ENCODE results near the gene FAM78B.
A peak's percentile ranks its signal among the peaks of the same experiment; 100 is the strongest.

Gene FAM78B

DNA sequence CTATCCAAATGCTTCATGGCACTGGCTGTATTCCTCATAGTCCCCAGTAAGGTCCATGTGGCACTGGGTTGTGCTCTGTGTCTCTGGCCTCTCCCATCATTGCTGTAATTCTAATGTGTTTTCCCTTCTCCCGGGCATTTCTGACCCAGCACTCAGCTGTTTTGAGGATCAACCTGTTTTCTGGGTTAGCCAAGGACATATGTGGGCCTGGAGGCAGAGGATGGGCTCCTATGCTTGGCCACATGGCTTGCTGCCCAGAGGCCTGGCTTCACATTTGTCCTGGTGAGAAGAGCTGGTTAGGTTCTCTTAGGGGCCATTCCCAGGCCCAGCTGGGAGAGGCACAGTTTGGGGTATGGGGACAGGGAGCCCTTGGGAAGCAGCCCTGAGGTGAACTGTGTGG lies 103.1 kb downstream of the FAM78B start:
- DNase-seq, result no peak

DNA sequence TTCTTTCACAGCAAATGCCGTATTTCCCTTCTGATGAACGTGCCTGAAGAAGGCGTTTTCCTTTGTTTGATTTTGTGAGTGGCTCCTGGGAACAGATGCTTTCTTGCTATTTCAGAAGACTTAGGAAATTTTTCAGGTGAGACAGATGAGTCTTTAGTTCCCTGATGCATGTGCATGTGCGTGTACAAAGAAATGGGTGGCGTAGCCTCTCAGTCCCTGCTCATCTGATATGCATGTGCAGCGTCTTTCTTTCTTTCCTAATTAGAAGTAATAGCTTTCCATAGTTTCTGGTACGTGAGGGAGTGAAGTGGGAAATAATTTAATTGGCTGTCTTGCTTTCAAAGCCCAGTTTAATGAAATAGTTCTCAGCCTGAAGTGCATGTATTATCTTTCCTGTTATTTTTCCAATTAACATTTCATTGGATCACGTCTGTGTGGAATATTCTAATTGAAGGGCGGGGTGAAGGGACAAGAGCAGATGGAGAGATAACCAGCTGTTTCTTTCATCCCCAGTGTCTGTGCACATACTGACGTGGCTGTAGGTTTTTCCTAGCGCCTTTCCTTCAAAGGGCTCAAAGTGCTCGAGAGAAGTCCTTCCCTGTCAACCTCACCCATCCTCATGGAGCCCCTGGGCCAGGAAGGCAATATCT lies 104.3 kb downstream of the FAM78B start:
- DNase-seq, result no peak

DNA sequence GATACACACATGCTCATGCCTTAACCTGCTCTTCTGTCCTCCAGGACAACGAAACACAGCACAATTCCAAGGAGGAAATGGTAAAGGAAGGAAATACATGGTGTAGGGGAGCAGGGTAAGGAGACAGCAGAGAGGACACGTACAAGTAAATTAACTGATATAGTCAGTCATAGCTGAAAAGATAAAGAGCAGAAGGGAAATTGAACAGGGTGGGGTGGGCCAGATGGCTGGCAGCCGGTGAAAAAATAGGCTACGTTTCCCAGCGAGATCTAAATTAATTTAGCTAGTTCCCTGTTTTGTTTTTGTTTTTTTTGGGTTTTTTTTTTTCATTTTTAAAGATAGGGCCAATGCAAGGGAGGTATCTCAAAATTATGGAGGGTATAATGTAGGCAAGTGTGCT lies 109.2 kb downstream of the FAM78B start:
- no peak for DNase-seq

DNA sequence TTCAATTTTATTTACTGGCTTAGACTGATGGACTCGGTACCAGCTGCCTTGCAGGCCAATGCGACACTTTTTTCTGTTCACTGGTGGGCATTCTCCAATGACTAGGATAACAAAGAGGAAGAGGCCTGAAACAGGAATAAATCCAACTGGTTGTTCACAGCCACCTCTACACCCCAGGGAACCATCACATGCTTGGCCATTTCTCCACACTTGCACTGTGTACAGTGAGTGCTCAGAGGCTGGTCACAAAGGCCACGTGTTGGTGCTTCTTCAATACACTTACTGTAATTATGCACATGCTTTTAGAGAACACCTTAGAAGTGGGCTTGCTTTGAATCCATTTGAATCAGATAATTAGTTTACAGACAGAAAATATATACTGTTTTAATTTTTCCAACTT lies 113.4 kb downstream of the FAM78B start:
- DNase-seq, result no peak

DNA sequence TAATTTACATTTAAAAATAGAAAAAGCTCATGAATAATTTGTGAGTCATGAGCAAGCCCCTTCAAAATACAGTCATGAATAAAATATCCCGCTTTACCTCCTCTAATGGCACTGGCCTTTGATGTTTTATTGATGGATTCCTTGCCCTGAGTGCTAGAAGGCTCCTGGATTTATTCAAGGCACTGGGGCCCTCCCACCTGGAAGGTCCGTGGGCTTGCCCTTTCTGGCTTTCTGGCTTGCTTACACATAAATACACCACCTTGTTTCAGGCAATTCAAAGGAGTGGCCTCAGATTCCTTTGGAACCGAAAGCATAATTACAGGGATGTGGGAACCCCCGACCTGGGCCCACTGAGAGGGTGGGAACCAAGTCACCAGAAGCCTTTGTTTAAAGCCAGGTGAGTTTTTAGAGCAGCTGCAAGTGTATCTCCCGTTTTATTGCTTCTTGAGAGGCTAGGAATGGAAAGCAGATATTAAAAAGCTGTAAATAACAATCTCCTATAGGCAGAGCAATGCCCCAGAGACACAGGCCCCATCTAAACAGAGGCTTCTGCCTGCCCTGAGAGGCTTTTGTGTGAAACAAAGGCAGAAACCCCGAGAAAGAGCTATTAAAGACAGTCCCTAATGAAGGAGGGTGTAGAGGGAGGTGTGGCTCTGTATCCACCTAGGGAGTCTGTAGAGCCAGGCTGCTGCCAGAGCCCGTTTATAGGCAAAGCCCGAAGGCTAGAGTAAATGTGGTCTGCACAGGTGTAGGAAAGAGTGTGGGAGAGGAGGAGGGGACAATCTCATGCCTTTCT lies 126.4 kb downstream of the FAM78B start:
- DNase-seq, result no peak

DNA sequence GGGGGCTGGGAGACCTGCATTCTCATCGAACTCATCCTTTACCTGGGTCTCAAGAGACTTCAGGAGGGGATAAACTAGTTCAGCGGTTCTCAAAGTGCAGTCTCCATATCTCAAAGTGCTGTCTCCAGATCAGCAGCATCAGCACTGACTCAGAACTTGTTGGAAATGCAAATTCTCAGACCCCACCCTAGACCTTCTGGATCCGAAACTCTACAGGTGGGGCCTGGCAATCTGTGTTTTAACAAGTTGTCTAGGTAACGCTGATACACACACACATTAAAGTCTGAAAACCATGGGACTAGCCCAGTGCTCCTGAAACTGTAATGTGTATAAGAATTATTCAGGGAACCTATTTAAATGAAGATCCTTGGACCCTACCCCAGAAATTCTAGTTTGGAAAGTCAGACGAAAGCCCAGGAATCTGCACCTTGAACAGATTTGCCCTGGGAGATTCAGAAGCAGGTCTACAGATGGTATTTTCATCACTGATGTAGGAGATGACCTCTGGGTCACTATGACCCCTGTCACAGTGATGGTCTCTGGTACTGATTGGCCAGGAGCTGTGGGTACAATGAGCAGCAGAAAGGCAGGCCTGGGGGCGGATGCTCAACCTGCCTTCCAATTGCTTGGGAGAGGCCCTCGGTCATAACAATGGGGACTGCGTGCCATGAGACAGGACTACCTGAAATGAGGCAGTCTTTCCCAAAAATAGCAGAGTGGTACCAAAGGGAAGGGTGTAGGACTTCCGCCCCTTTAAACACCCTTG lies 127.2 kb downstream of the FAM78B start:
- no peak for DNase-seq

DNA sequence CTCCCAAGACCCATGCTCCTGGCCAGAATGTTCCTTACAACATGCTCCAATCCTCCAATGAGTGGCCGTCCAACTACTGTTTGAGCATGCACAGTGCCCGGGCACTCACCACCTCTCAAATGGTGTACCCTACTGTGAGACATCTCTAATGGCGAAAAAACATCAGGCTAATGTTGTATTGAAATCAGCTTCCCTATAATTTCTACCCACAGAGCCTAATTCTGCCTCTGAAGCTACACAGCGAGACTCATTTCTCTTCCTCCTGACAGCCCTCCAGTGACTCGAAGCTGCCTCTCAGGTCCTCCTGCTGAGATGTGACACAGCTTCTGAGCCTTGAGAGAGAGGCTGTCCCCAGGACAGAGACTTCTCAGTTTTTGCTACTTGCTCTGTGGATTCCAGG lies 130.7 kb downstream of the FAM78B start:
- DNase-seq, result no peak

DNA sequence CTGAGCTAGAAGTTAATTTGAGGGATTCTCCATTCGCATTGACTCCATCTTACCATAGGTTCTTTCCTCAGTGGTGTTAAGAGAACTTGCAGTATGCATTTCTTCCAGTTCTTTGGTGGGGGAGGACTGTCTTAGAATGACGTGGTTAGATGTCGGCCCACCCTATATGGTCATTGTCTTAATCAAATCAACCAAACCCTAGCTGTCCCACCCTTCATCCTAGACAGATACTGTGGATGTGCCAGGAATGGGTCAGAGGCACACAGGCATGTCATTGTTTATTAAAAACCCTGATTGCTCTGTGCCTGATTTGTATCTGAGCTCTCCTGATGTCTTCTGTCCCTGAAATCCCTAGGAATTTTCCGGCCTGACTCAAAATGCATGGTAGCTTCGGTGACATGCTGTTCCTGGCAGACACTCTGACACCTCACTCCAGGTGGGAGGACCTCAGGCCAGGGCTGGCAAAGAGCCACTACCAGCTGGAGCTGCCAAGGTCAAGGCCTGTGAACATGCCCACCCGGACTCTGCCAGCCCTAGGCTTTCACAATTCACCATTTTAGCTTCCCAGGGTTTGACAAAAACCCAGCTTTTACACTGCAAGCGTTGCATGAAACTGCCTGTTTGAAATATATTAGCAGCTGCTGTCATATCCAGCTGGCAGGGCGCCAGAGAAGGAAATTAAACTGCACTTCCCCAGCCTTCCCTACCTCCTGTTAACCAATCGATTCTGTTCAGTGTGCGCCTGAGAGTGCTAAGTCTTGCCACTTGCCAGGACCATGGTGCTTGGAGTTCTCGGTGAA lies 134.0 kb downstream of the FAM78B start:
- peak; percentile 2 for DNase-seq

DNA sequence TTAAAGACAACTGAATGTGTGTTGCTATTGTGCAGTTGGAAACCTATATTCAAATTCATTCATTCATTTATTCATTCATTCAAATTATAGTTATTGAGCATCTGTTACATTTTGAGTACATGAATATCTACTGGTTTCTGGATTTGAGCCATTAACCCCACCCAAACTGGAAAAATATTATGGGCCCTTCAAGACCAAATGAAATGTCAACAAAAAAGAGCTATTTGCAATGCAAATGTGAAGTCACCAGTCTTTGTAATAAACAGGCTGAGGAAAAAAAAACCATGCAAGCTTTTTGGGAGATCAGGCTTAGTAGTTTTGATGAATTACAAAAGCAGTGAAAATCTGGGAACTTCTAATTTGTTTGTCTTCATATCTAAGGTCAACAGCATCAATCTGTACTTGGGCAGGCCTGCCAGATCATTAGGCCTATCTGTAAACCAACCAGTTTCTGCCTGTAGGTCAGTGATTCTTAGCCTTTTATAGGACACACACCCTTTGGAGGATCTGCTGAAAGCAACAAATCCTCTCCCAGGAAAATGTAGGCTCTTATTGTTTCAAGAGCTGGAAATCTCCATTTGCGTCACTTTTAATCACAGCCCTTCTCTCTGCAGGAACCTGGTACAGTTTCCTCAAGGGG lies 134.7 kb downstream of the FAM78B start:
- DNase-seq, result no peak

DNA sequence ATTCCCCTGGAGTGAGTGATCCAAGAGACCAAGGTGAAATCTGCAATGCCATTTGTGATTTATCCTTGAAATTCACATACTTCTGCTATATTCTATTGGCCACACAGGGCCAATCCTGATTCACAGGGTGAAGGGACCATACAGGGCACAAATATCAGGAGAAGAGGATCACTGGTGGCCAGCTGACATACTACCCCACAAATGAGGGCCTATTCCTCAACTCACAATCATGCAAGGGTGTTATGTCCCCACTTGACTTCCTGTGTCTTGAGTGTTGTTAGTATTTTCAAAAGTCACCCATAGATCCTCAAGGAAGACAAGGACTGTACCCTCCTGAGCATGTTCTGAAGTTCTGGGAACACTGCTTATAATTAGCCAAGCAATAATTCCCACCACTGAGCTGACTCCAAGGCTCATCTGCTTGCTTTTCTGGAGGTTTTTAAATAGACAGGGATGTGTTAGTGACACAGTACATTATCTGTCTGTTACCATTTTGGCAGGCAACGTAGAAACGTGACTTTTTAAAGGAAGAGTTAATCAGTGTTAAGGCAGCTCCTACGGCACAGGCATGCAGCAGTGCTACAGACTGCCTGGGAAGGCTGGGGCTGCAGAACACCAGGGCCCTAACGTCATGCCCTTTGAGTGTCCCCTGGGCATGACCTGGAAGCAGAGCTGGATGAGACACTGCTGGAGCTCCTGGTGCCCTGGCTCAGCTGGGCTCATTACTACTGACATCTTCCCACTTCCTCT lies 137.4 kb downstream of the FAM78B start:
- no peak for DNase-seq

DNA sequence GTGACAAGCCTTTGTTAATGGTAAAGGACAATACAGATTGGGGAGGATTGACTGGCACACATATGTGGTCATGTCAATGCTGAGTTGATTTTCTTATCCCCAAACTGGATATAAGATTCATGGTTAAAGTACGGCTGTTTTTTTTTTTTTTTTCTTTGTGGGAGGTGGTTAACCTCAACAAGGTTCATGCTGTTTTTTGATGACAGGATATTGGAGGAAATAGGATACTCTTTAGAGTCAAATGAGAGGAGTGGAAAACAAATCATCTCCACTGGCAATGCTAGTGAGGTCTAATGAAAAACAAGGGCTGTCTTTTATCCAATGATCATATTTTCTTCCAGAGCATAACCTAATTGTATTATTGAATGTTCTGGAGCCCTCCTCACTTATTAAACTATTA lies 140.2 kb downstream of the FAM78B start:
- DNase-seq, result no peak

DNA sequence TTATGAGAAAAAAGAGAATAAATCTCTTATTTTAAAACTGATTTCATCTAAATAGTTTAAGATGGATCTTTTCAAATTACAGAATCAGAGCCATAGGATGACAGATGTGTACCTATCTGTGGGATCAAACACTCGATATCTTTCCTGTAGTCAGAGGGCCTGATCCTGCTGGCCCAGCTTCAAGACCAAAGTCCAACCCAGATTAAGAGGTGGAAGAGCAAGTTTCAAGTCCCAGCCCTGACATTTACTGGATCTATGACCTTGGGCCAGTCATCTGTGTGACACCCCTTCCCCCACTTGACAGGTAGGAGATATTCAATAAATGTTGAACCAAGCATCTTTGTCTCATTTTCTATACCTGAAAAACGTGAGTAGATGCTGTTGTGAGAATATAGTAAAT lies 140.7 kb downstream of the FAM78B start:
- DNase-seq, result no peak

DNA sequence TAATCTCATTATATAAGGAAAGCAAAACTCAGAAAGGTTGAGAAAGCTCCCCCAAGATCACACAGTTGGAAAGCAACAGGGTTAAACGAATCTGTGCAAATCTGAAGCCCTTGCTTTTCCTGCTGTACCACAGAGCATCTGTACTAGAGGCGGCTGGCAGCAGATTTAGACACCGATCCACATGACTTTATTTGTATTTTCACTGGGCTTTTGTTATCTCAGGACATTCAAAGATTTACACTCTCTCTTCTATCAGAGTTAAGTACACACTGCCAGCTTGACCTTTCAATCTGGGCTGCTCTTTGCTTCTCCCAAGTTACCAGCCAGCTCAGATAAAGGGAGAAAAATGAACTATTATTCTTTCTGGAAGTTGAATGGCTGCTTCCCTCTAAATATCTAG lies 146.6 kb downstream of the FAM78B start:
- DNase-seq, result no peak

Measured in hematopoietic multipotent progenitor cell treated with erythropoietin and hydrocortisone succinate and interleukin-3 and kit ligand, for 6 days (in vitro differentiated cells).